GM18505 (cell line): Measurements from ENCODE around the gene UTP18.
"Not testable (repeated sequence)": the region's sequence is repeated elsewhere in the genome, so short reads cannot be mapped to it uniquely, and the experiment has no call there.

Experiments used
- ATAC-seq: cut with Tn5 transposase; IDR thresholded peaks from one replicate; pipeline ENCODE4 v1.9.1; 2021; ENCODE audit not compliant: unreplicated experiment
- POLR2A ChIP-seq: IDR thresholded peaks from 4 replicates; pipeline ENCODE4 v1.6.1; 2011; ENCODE audit warnings: borderline replicate concordance; ENCODE audit not compliant: insufficient read depth, insufficient read length; ENCODE audit errors: extremely low read depth

UTP18 gene

GRCh38 chr17:51269991-51270390, 9.6 kb downstream of the UTP18 start:
- TF ChIP-seq POLR2A, result no peak
- no peak for ATAC-seq

- no peak for TF ChIP-seq POLR2A
- ATAC-seq, result no peak
These were observed 10.3 kb downstream of the UTP18 start for GRCh38 chr17:51270636-51271035.

DNA sequence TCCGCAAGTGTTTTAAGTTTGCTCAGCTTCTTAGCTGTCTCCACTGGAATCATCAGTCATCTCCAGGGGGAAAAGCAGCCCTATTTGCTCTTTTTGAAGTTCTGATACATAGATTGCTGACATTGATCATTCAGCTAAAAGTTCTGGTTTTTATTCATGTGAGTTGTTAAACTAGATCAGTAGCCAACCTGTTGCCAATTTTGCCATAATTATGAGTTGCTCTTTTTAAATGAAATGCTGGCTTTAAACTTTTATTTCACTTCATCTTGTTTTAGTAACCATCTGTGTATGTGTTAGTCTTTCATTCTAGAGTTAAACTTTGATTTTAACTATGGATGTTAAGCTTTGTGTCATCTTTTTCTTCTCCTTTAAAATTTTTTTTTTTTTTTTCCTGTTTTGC, 12.5 kb downstream of the UTP18 start:
- ATAC-seq, result no peak

GRCh38 chr17:51275381-51275780, 15.0 kb downstream of the UTP18 start:
- TF ChIP-seq POLR2A, result no peak
- ATAC-seq, result no peak

More for the DNA sequence above, 12.5 kb downstream of the UTP18 start:
- TF ChIP-seq POLR2A, result no peak

GRCh38 chr17:51279183-51279582, 18.8 kb downstream of the UTP18 start:
- TF ChIP-seq POLR2A, result no peak
- no peak for ATAC-seq

DNA sequence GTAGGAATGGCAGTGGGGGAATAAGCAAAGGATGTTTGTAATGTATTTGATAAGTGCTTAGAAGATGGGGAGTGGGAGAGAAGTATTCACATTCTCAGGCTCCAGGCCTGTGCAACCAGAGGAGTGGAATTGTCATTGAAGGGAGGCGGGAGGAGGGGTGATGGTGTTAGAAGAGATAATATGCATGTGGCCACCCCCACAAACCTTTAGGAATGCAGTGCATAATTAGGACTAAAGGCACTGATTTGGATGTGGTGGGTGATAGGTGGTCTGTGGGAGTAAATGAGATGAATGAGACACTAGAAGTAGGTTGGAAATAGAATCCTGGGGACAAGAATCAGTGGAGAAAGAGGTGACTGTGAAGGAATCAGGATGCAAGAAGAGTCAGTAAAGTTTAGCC, 27.1 kb downstream of the UTP18 start:
- ATAC-seq, result no peak
- TF ChIP-seq POLR2A, result no peak

- no peak for TF ChIP-seq POLR2A
- ATAC-seq, result no peak
These were observed 29.4 kb downstream of the UTP18 start for GRCh38 chr17:51289696-51290111.

DNA sequence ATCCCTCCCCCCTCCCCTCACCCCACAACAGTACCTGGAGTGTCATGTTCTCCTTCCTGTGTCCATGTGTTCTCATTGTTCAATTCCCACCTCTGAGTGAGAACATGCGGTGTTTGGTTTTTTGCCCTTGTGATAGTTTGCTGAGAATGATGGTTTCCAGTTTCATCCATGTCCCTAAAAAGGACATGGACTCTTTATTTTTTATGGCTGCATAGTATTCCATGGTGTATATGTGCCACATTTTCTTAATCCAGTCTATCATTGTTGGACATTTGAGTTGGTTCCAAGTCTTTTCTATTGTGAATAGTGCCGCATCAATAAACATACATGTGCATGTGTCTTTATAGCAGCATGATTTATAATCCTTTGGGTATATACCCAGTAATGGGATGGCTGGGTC, 34.0 kb downstream of the UTP18 start:
- not testable (repeated sequence) for ATAC-seq

DNA sequence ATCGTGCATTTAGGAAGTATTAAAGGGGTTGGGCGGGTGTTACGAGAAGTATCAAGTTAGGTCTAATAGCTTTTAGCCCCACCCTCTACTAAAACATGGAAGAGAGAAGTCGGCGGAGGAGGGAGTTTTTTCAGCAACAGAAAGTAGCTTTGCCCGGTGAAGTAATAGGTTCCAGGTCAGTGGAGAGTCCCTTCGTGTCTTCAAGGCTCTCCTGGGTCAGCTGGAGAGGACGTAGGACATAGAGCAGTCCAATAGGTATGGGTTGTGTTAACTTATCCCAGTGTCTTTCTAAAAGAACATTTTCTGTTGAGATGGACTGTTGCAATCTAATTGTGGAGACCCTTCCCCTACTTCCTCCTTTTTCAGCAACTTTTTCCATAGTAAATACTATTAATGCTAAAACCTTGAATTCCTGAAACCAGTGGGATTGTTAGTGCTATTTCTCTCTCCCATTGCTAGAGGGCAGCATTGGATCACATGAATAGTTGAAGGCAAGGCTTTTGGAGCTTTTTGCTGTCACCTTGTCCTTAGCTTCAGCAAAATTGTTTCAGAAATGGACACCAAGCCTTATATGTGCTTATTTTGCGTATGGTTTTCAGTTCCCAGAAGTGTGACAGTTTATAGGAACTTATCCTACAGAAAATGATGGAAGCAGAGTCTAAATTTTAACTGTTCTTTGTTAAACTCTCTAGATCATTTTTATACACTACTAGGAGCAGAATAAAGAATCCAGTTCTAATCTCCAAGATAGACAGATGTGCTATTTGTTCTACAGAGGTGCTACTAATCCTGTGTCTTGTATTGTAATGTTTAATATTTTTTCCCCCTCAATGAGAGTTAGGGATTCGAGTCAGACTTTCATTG, 38.4 kb downstream of the UTP18 start:
- no peak for TF ChIP-seq POLR2A
- no peak for ATAC-seq

GRCh38 chr17:51299859-51300258, 39.5 kb downstream of the UTP18 start:
- no peak for TF ChIP-seq POLR2A
- ATAC-seq, result no peak

GRCh38 chr17:51305182-51305581, 44.8 kb downstream of the UTP18 start:
- ATAC-seq, result no peak

DNA sequence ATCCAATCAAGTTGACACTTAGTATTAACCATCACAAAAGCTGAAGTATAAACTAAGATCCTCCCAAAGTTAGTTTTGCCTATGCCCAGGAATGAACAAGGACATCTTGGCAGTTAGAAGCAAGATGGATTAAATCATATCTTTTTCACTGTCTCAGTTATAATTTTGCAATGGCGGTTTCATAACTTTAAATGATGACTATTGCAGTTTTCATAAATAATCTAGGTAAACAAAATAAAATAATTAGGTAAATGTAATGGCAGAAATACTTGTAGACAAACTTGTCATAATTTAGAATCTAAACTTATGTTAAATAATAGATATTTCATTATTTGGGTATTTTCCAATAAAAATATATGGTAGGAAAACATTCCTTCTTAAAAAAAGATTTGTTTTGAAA, 51.7 kb downstream of the UTP18 start:
- not testable (repeated sequence) for ATAC-seq

More at GRCh38 chr17:51305182-51305581, 44.8 kb downstream of the UTP18 start:
- TF ChIP-seq POLR2A, result no peak

DNA sequence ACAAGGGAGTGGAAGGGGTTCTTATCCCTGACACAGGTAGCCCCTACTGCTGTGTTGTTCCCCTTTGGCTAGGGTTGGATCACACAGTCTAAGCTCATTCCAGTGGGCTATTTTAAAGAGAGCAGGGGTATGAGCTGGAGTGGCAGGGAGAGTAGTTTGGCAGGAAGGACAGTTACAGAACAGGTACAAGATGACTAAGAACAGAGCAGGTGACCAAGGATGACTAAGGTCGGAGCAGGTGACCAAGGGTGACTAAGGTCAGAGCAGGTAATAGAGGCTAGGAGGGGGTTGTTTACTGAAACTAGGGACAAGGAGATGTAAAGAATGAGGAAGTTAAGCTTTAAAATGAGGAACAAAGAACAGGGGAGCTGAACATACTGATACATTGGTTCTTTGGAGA, 58.8 kb downstream of the UTP18 start:
- ATAC-seq, result no peak
- TF ChIP-seq POLR2A, result no peak

DNA sequence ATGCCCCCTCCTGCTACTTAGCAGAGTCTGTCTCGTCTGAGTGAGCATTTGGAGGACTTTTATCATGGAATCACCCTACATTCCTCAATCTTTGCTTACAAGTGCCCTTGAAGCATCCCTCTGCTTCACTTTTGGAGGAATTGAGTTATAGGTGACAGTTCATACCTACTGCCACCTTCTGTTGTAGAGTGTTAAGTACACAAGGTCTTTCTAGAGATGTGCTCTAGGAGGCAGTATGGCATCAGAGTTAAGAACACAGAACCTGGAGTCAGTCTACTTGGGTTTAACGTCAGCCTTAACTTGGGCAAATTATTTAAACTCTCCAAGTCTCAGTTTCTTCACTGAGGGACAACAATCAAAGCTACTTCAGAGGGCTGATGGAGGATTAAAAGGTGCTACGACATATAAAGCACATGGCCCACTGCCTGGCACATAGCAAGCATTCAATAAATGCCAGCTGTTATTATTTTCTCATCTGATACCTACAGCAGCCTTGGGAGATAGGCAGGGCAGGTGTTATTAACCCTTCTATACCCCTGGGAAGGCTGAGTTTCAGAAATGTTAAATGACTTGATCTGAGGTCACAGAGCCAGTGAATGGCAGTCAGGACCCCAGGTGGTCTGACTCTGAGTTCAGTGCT, 62.2 kb downstream of the UTP18 start:
- no peak for TF ChIP-seq POLR2A
- ATAC-seq, result no peak
